ENCODE measurements around the gene TRPM3.
"Not testable (repeated sequence)": the region's sequence is repeated elsewhere in the genome, so short reads cannot be mapped to it uniquely, and the experiment has no call there.

TRPM3 gene

DNA sequence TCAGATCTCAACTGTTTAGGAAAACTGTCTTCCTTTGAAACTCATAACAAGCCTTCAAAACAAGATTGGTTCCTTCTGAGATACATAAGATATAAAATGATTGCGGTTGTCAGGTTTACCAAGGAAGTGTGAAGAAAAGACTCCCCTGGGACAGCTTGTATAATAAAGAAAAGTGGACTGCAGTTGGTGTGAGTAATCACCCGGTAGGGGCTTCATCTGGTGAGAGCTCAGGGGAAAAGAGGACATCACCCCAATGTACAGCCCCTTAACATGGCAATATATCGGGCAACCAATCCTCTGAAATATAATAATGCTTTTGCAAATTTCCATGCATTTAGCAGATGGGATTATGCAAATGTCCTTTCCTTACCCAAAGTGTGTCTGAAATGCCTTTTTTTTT is 490.4 kb downstream of the TRPM3 start:
- H3K4me3 ChIP-seq (ENCODE audit: low read length), result no peak overlapping the region
- no peaks in the 10 kb centered on the region for H3K36me3 ChIP-seq (replicated peaks; ENCODE audit: low read depth, low read length)

DNA sequence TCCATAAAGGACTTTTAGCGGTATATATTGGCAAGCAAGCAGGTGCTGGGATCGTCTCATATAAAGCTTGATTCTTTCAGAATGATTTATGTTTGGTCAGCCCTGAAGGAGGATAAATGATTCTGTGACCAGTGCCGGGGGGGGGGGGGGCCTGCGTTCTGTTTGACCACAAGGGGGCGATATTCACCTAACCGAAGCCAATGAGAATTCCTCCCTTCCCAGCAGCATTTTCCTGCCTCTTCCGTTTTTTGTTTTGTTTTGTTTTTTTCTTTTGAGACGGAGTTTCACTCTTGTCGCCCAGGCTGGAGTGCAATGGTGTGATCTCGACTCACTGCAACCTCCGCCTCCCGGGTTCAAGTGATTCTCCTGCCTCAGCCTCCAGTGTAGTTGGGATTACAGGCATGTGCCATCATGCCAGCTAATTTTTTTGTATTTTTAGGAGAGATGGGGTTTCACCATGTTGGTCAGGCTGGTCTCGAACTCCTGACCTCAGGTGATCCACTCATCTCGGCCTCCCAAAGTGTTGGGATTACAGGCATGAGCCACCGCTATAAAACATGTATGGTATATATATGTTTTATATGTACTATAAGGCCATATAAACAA is 492.2 kb downstream of the TRPM3 start:
- H3K9me3 ChIP-seq (ENCODE audit: insufficient read depth, low read length); H3K36me3 ChIP-seq (replicated peaks; ENCODE audit: low read depth, low read length); H3K4me2 ChIP-seq (ENCODE audit: low read length); H3K79me2 ChIP-seq (ENCODE audit: low read length); H3K4me1 ChIP-seq (ENCODE audit: low read length); H4K20me1 ChIP-seq (ENCODE audit: insufficient read depth, low read length); H3K27me3 ChIP-seq (ENCODE audit: low read depth, low read length); H3K4me3 ChIP-seq (ENCODE audit: low read length); H3K27ac ChIP-seq (ENCODE audit: low read length); H3K9ac ChIP-seq (ENCODE audit: low read length); H2AFZ ChIP-seq (ENCODE audit: low read depth, low read length): not testable (repeated sequence)

More for the DNA sequence above, 490.4 kb downstream of the TRPM3 start:
- no peak overlapping the region for H2AFZ ChIP-seq (ENCODE audit: low read depth, low read length)
- TF ChIP-seq EZH2phosphoT487 (IDR thresholded peaks at IDR 0.05; ENCODE audit: low read depth), result no peak
- H3K9me3 ChIP-seq (ENCODE audit: insufficient read depth, low read length), result no peaks in the 10 kb centered on the region
- H3K27ac ChIP-seq (ENCODE audit: low read length), result no peak overlapping the region
- no peak overlapping the region for H3K4me2 ChIP-seq (ENCODE audit: low read length)
- no peaks in the 10 kb centered on the region for H3K4me1 ChIP-seq (ENCODE audit: low read length)
- no peak overlapping the region for H3K9ac ChIP-seq (ENCODE audit: low read length)
- H3K27me3 ChIP-seq (ENCODE audit: low read depth, low read length), result peaks cover 4% of the 10 kb centered on the region; the same call in 1 of the 2 replicates
- H4K20me1 ChIP-seq (ENCODE audit: insufficient read depth, low read length), result no peaks in the 10 kb centered on the region
- no peaks in the 10 kb centered on the region for H3K79me2 ChIP-seq (ENCODE audit: low read length)

DNA sequence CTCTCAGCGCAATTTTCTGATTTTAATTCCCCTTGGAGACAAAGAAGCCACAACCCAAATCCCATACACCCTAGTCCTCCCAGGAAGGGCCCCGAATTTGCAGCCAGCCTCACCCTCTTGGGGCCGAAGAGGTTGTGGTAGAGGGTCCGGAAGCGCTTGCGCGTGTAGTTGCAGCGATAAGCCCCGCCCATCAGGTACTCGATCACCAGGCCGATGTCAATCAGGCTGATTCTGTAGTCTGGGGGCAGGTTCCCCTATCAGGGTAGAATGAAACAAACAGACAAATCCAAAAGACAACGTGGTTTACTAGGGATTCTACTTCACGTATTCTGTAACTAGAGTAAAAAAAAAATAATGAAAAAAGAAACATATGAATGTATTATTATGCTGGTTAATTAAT is 496.3 kb downstream of the TRPM3 start:
- Histone ChIP-seq H3K4me2 (ENCODE audit: low read length) (no peak overlapping the region), H3K9ac (ENCODE audit: low read length) (no peak overlapping the region), H3K27me3 (ENCODE audit: low read depth, low read length) (peaks cover 18% of the 10 kb centered on the region; the same call in 1 of the 2 replicates), H3K36me3 (replicated peaks; ENCODE audit: low read depth, low read length) (no peaks in the 10 kb centered on the region), H3K4me1 (ENCODE audit: low read length) (no peaks in the 10 kb centered on the region), H2AFZ (ENCODE audit: low read depth, low read length) (no peak overlapping the region), H3K9me3 (ENCODE audit: insufficient read depth, low read length) (no peaks in the 10 kb centered on the region), H3K4me3 (ENCODE audit: low read length) (no peak overlapping the region), H3K27ac (ENCODE audit: low read length) (no peak overlapping the region), H3K79me2 (ENCODE audit: low read length) (no peaks in the 10 kb centered on the region), H4K20me1 (ENCODE audit: insufficient read depth, low read length) (no peaks in the 10 kb centered on the region)
- TF ChIP-seq, protein P1, sequence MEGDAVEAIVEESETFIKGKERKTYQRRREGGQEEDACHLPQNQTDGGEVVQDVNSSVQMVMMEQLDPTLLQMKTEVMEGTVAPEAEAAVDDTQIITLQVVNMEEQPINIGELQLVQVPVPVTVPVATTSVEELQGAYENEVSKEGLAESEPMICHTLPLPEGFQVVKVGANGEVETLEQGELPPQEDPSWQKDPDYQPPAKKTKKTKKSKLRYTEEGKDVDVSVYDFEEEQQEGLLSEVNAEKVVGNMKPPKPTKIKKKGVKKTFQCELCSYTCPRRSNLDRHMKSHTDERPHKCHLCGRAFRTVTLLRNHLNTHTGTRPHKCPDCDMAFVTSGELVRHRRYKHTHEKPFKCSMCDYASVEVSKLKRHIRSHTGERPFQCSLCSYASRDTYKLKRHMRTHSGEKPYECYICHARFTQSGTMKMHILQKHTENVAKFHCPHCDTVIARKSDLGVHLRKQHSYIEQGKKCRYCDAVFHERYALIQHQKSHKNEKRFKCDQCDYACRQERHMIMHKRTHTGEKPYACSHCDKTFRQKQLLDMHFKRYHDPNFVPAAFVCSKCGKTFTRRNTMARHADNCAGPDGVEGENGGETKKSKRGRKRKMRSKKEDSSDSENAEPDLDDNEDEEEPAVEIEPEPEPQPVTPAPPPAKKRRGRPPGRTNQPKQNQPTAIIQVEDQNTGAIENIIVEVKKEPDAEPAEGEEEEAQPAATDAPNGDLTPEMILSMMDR (IDR thresholded peaks at IDR 0.05; ENCODE audit: low read depth, low read length), result no peak
- TF ChIP-seq EZH2phosphoT487 (IDR thresholded peaks at IDR 0.05; ENCODE audit: low read depth), result no peak

DNA sequence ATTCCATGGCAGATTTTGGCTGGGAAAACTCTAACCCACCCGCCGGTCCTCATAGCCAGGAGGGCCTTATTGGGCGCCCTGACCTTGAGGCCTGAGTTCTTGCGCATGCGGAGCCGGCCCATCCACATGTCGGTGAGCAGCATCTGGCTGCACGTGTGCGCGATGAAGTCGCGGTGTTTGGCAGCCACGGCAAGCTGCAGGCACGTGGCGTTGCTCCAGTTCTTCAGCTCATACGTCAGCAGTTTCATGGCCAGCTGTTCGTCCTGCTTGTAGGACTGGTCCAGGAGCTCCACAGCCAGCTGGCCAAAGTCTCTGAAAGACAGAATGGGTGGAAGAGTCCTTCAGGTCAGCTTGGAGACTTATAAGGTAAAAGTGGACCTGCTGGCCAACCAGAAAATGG is 502.6 kb downstream of the TRPM3 start:
- Histone ChIP-seq H3K9me3 (ENCODE audit: insufficient read depth, low read length) (no peaks in the 10 kb centered on the region), H3K79me2 (ENCODE audit: low read length) (no peaks in the 10 kb centered on the region), H2AFZ (ENCODE audit: low read depth, low read length) (no peak overlapping the region), H3K4me1 (ENCODE audit: low read length) (no peaks in the 10 kb centered on the region), H3K27me3 (ENCODE audit: low read depth, low read length) (peaks cover 8% of the 10 kb centered on the region; the same call in 1 of the 2 replicates), H3K36me3 (replicated peaks; ENCODE audit: low read depth, low read length) (no peaks in the 10 kb centered on the region), H3K4me3 (ENCODE audit: low read length) (no peak overlapping the region), H4K20me1 (ENCODE audit: insufficient read depth, low read length) (no peaks in the 10 kb centered on the region), H3K9ac (ENCODE audit: low read length) (no peak overlapping the region), H3K4me2 (ENCODE audit: low read length) (no peak overlapping the region), H3K27ac (ENCODE audit: low read length) (no peak overlapping the region)
- no peak for TF ChIP-seq EZH2phosphoT487 (IDR thresholded peaks at IDR 0.05; ENCODE audit: low read depth)
- TF ChIP-seq, protein P1 (IDR thresholded peaks at IDR 0.05; ENCODE audit: low read depth, low read length), result no peak

DNA sequence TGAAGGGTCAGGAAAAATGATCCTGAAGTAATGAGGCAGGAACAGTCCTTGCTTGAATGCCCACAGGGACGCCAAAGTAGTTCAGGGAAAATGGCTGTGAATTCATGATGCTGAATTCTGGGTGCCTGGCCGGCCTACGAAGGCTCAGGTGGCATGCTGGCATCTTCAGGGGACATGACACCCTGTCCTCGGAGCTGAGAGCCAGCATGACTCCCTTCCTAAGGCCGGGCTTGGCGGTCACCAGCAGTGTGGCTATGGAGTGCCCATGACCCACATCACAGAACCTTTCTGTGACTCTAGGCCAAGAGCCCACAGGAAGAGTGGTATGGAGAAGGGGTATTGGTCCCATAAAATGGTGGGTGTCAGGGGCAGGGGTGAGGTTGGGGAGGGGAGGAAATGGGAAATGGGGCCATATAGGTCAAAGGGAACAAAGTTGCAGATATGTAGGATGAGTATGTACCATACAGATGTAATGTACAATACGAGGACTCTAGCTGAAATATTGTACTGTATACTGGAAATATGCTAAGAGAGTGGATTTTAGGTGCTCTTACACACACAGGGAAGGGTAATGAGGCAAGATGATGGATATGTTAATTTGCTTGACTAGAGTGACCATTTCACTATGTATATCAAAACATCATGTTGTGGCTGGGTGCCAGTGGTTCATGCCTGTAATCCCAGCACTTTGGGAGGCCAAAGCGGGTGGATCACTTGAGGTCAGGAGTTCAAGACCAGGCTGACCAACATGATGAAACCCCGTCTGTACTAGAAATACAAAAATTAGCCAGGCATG is 504.2 kb downstream of the TRPM3 start:
- Histone ChIP-seq H3K4me3 (ENCODE audit: low read length) (no peak overlapping the region), H3K27me3 (ENCODE audit: low read depth, low read length) (peaks cover 6% of the 10 kb centered on the region; the same call in 1 of the 2 replicates), H3K9me3 (ENCODE audit: insufficient read depth, low read length) (no peaks in the 10 kb centered on the region), H3K27ac (ENCODE audit: low read length) (no peak overlapping the region), H3K36me3 (replicated peaks; ENCODE audit: low read depth, low read length) (no peaks in the 10 kb centered on the region), H3K9ac (ENCODE audit: low read length) (no peak overlapping the region), H3K79me2 (ENCODE audit: low read length) (no peaks in the 10 kb centered on the region), H3K4me2 (ENCODE audit: low read length) (no peak overlapping the region), H3K4me1 (ENCODE audit: low read length) (no peaks in the 10 kb centered on the region), H4K20me1 (ENCODE audit: insufficient read depth, low read length) (no peaks in the 10 kb centered on the region), H2AFZ (ENCODE audit: low read depth, low read length) (no peak overlapping the region)
- no peak for TF ChIP-seq EZH2phosphoT487 (IDR thresholded peaks at IDR 0.05; ENCODE audit: low read depth)
- TF ChIP-seq, protein P1 (IDR thresholded peaks at IDR 0.05; ENCODE audit: low read depth, low read length), result no peak

Measured in OCI-LY3 (cell line).